AG08396 (cell line): ENCODE measurements around the gene CAMK1D.
"Not testable (repeated sequence)": the region's sequence is repeated elsewhere in the genome, so short reads cannot be mapped to it uniquely, and the experiment has no call there.

Source experiments
- DNase-seq: peaks from one replicate; pipeline ENCODE4 v3.0.0; 2012; ENCODE audit warnings: low spot score, mixed read lengths

Gene CAMK1D

DNA sequence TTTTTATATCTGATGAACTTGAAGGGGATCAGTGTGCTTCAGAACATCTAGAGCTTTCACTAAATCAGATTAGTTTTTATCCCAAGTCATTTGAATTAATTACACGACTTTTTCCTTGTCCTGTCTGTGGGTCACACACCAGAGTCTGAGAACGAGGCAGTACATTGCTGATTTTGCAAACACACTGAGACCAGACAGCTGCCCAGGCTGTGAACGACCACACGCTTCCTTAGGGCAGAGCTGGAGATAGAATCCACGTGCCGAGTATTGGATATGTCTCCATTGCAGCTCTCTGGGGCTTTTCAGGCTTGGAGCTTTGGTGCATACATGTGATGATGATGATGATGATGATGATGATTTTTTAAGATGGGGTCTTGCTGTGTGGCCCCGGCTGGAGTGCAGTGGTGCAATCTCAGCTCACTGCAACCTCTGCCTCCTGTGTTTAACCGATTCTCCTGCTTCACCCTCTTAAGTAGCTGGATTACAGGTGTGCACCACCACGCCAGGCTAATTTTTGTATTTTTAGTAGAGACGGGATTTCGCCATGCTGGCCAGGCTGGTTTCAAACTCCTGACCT is 81.1 kb downstream of the CAMK1D start:
- no peak for DNase-seq

- no peak for DNase-seq
These were observed 82.1 kb downstream of the CAMK1D start for GRCh38 chr10:12431151-12432101.

DNA sequence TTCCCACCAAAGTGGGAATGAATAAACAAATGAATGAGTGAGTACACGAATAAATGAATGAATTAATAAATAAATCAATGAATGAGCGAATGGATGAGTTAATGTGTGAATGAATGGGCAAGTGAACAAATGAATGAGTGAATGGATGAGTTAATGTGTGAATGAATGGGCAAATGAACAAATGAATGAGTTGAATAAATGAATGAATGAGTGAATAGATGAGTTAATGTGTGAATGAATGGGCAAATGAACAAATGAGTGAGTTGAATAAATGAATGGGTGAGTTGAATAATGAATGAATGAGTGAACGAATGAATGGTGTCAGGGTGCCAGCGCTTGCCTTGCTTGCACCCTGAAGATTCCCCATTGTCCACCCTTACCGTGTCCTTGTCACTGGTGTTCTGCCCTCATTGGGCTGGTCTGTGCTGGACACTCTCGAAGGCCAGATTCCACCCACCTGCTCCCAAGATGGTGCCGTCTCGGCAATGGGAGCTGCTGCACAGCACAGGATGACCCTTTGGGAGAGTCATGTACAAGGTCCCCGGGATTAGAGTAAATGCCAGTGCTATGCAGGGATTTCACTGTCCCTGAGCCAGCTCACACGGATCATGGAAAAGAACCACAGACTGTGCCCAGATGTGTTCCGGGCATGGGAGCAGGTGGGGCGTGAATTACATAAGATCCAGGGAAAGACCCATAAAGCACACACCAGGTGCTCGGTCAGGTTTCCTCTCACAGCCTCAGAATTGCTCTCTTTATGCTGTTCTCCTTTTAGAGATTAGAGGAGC is 83.2 kb downstream of the CAMK1D start:
- no peak for DNase-seq

- DNase-seq, result no peak
These were observed 84.9 kb downstream of the CAMK1D start for GRCh38 chr10:12434277-12434676.

GRCh38 chr10:12434677-12435076 is 85.3 kb downstream of the CAMK1D start:
- DNase-seq, result not testable (repeated sequence)

DNA sequence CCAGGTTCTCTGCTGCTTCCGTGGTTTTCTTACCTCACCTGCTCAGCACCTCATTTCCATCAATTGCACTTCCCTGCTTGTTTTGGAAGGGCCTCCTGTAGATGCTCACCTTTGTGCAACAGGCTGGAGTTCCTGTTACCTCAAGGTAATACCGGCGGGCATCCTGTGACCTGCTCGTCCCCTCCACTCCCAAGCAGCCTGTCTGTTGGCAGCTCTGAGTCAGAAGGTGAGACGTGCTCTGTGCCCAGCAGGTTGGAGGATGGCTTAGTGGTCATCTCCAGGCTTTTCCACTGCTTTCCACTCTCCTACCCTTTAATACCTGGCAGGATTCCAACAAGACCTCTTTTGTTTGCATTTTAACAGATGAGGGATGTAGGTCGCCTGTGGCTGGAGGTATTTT is 86.0 kb downstream of the CAMK1D start:
- no peak for DNase-seq

GRCh38 chr10:12438919-12439692 is 89.8 kb downstream of the CAMK1D start:
- DNase-seq, result no peak

DNA sequence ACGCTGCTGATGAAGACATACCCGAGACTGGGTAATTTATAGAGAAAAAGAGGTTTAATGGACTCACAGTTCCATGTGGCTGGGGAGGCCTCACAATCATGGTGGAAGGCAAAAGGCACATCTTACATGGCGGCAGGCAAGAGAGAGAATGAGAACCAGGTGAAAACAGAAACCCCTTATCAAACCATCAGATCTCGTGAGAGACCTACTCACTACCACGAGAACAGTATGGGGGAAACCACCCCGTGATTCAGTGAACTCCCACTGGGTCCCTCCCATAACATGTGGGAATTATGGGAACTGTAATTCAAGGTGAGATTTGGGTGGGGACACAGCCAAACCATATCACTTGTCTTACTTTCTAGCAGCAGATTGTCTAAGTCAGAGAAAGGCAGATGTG is 90.4 kb downstream of the CAMK1D start:
- not testable (repeated sequence) for DNase-seq

- no peak for DNase-seq
These were observed 93.7 kb downstream of the CAMK1D start for GRCh38 chr10:12443026-12443425.

DNA sequence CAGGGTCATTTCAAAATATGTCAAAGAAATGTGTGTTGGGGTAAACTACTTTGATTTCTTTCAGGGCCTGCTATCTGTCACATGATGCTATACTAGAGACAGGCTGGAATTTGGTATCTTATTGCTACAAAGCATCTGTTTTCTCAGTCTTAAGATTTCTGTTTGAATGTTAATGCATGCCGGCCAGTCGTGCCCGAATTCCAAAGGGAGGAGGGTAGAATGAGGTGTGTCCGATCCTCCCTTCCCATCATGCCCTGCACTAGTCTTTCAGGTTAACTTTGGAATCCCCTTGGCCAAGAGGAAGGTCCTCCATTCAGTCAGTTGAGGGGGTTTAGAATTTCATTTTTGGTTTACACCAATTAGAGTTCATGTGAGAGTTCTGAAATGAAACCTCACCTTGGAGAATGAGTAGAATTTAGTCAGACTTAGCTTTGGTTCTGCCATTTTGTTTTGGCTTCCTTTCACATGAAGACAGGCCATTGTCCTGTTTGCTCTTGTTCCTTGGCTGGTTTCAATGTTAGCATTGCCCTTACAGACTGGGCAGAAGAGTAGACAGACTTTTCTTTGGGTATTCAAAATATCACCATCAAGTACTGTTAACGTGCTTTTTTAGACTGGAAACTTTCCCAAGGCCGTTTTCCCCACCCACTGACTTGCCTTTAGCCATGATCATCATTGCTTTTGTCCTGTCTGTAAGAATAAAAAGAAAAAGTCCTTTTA is 95.8 kb downstream of the CAMK1D start:
- no peak for DNase-seq

- DNase-seq, result no peak
These were observed 96.5 kb downstream of the CAMK1D start for GRCh38 chr10:12445701-12446334.

DNA sequence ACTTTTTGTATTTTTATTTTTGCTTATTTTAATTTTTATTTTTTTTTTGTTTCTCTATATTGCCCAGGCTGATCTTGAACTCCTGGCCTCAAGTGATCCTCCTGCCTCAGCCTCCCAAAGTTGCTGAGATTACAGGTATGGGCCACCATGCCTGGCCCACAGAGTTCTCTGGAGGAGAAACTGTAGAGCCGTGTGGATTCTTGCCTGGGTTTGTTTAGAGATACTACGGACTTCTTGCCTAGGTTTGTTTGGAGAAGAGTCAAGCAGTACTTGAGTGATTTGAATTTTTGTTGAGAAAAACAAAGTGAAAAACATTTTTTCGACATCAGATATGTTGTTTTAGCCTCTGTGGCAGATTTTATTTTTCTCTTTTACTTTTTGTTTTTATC is 99.0 kb downstream of the CAMK1D start:
- no peak for DNase-seq

- DNase-seq, result peak; percentile 73
These were observed 99.5 kb downstream of the CAMK1D start for GRCh38 chr10:12448729-12449391.

DNA sequence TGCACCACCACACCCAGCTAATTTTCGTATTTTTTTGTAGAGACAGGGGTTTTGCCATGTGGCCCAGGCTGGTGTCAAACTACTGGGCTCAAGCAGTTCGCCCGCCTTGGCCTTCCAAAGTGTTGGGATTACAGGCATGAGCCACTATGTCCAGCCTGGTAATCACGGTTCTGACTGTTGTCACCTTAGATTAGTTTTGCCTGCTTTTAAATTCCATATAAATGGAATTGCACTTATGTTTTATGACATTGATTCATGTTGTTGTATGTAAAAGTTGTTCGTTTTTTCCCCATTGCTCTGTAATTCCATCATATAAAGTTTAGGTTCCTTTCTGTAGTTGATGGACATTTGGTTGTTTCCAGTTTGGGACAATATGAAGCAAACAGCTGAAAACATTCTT is 106.0 kb downstream of the CAMK1D start:
- no peak for DNase-seq

GRCh38 chr10:12455766-12456165 is 106.4 kb downstream of the CAMK1D start:
- no peak for DNase-seq

DNA sequence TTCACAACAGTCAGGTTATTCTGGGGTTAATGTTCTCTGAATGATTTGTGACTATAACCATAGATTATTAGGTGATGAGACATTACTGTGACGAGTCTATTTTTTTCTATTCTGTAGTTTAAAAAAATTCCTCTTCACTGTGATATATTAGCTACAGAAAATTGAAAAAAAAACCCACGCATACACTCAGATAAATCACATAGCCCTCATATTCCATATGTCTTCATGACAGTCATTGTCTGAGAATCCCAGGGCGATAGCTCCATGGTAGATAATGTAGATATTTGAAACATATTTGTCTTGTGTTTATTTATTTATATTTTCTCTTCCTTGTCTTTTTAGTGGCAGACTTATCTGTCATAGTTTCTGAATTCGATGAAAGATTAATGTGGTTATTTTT is 110.0 kb downstream of the CAMK1D start:
- DNase-seq, result no peak

GRCh38 chr10:12459762-12460161 is 110.4 kb downstream of the CAMK1D start:
- DNase-seq, result no peak

DNA sequence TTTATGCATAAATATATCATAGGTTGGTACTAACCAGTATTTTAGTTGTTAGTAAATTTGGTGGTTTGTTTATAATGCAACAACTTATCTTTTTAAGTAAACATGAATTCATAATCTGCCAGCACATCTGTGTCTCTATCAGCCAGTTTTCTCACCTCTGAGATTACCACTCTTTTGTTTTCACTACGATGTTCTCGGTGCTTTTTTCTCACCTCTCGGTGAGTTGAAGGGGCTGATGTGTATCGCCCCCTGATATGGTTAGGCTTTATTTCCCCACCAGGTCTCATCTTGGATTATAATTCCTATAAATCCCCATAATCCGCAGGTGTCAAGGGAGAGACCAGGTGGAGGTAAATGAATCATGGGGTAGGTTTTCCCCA is 114.1 kb downstream of the CAMK1D start:
- DNase-seq, result no peak

DNA sequence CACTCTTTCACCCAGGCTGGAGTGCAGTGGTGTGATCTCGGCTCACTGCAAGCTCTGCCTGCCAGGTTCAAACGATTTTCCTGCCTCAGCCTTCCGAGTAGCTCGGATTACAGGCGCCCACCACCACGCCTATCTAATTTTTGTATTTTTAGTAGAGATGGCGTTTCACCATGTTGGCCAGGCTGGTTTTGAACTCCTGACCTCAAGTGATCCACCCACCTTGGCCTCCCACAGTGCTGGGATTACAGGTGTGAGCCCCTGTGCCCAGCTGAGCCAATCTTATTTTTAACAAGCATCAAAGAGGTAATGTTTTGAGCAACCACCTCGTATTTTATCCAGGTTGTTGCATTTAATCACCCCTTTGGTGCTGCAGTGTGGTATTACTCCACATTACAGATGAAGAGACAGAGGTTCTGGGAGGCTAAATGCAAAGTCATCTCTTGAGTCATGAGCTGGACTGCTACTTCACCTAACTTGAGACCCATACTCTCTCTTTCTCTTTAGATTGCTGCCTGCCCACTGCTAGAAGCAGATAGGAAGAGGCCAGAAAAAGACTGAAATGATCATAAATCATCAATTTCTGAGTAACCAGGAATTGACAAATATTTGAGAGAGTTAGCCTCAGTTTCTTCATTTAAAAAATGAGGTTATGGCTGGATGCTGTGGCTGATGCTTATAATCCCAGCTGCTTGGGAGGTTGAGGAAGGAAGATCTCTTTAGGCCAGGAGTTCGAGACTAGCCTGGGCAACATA is 116.2 kb downstream of the CAMK1D start:
- no peak for DNase-seq
